ENCODE measurements around the gene RALGPS1.

RALGPS1 gene

DNA sequence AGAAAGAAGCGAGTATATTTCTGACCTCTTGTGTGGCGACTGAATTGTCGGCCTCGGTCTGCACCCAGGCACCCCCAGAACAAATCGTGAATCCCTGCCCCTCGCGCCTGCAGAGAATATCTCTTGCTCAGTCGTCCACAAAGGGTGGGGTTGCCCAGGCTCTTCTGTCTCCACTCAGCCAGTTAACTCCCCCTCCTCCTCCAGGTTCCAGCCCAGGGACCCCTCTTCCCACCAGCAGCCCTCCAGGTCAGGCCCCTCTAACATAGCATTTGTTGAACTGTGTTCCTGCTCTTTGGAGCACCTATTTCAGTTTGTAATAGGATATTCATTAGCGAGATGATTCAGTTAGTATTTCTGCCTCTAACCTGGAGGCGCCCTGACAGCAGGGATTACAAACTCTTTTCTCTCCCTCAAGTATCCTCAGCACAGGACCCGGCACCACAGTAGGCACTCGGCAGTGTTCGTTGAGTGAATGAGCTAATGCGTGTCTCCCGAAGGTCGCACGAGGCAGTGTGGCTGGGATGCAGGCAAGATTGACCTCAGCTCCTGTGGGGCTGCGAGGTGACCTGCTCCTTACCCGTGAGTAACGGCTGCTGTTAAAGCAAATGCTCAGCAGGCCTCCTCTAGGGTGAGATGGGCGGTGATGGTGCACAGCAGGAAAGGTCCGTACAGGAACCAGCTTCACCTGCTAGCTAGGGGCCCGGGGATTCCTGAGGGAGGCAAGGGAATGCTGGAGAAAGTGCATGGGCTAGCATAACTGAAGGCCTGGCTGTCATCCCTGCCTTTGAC lies 28.4 kb upstream of the RALGPS1 start:
- TF ChIP-seq, protein P1, sequence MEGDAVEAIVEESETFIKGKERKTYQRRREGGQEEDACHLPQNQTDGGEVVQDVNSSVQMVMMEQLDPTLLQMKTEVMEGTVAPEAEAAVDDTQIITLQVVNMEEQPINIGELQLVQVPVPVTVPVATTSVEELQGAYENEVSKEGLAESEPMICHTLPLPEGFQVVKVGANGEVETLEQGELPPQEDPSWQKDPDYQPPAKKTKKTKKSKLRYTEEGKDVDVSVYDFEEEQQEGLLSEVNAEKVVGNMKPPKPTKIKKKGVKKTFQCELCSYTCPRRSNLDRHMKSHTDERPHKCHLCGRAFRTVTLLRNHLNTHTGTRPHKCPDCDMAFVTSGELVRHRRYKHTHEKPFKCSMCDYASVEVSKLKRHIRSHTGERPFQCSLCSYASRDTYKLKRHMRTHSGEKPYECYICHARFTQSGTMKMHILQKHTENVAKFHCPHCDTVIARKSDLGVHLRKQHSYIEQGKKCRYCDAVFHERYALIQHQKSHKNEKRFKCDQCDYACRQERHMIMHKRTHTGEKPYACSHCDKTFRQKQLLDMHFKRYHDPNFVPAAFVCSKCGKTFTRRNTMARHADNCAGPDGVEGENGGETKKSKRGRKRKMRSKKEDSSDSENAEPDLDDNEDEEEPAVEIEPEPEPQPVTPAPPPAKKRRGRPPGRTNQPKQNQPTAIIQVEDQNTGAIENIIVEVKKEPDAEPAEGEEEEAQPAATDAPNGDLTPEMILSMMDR (conservative IDR thresholded peaks at IDR 0.05), result no peak
- H3K27ac ChIP-seq, result no peak overlapping the region

- H3K27ac ChIP-seq, result no peak overlapping the region
- TF ChIP-seq, protein P1 (conservative IDR thresholded peaks at IDR 0.05), result no peak
Measured at GRCh38 chr9:126886897-126887296, 27.7 kb upstream of the RALGPS1 start.

GRCh38 chr9:126891676-126892075 lies 22.9 kb upstream of the RALGPS1 start:
- TF ChIP-seq, protein P1 (conservative IDR thresholded peaks at IDR 0.05), result no peak

DNA sequence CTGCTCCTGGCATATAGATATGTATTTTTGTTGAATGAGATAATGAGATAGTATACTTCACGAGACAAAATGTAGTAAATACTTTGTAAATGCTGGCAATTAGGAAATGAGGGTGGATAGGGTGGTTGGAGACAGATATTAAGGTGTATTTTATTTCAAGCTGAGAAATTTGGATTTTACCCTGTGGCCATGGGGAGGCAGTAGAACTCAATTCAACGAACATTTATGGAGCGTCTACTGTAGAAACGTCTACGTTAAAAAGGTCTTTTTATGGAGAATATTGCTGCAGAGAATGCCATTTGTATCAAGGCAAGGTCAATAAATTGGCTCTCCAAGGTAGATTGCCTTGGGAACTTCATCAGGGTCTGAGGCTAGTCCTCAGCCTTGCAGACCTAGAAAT lies 21.5 kb upstream of the RALGPS1 start:
- no peak overlapping the region for H3K27ac ChIP-seq
- TF ChIP-seq, protein P1 (conservative IDR thresholded peaks at IDR 0.05), result no peak; the same call in 1 of the 2 replicates

More at GRCh38 chr9:126891676-126892075, 22.9 kb upstream of the RALGPS1 start:
- H3K27ac ChIP-seq, result no peak overlapping the region

- TF ChIP-seq, protein P1 (conservative IDR thresholded peaks at IDR 0.05), result no peak
- no peak overlapping the region for H3K27ac ChIP-seq
Measured at GRCh38 chr9:126894052-126894603, 20.5 kb upstream of the RALGPS1 start.

- H3K27ac ChIP-seq, result no peak overlapping the region
- TF ChIP-seq, protein P1 (conservative IDR thresholded peaks at IDR 0.05), result no peak
Measured at GRCh38 chr9:126902210-126902609, 12.4 kb upstream of the RALGPS1 start.

GRCh38 chr9:126904586-126904985 lies 10.0 kb upstream of the RALGPS1 start:
- no peak overlapping the region for H3K27ac ChIP-seq
- TF ChIP-seq, protein P1 (conservative IDR thresholded peaks at IDR 0.05), result no peak

Data from VCaP (cell line).